Posterior cingulate gyrus (tissue), 11 donors: ENCODE results near the gene ELP1.
"Not testable (repeated sequence)": the region's sequence is repeated elsewhere in the genome, so short reads cannot be mapped to it uniquely, and the experiment has no call there.

Experiments used
- DNase-seq, 10 donors: peaks; one replicate each; pipeline versions ENCODE4 v3.0.0 to v3.0.0-alpha.2; 2020 to 2021; ENCODE audit warnings: mixed read lengths in 3 of 10
- intact Hi-C: fragments of 100-400 bp; cut with DNase I; formaldehyde crosslinking; loops from one replicate; pipeline ENCODE4 v1.15.1; 2023

Gene ELP1

DNA sequence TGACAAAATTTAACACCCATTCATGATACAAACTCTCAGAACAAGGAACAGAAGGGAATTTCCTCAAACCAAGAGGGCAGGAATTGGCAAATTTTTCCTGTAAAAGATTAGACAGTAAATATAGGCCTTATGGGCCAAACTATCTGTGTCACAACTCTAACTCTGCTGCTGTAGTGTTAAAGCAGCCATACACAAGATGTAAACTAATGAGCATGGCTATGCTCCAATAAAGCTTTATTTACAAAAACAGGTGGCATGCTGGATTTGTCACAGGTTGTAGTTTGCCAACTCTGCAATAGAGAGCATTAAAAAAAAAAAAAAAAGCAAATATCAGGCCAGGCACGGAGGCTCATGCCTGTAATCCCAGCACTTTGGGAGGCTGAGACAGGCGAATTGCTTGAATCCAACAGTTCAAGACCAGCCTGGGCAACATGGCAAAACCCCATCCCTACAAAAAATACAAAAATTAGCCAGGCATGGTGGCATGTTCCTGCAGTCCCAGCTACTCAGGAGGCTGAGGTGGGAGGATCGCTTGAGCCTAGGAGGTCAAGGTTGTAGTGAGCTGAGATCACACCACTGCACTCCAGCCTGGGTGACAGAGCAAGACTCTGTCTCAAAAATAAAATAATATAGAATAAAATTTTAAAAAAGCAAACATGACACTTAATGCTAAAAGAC is 47.2 kb downstream of the ELP1 start:
- DNase-seq, intact Hi-C loops: not testable (repeated sequence)

DNA sequence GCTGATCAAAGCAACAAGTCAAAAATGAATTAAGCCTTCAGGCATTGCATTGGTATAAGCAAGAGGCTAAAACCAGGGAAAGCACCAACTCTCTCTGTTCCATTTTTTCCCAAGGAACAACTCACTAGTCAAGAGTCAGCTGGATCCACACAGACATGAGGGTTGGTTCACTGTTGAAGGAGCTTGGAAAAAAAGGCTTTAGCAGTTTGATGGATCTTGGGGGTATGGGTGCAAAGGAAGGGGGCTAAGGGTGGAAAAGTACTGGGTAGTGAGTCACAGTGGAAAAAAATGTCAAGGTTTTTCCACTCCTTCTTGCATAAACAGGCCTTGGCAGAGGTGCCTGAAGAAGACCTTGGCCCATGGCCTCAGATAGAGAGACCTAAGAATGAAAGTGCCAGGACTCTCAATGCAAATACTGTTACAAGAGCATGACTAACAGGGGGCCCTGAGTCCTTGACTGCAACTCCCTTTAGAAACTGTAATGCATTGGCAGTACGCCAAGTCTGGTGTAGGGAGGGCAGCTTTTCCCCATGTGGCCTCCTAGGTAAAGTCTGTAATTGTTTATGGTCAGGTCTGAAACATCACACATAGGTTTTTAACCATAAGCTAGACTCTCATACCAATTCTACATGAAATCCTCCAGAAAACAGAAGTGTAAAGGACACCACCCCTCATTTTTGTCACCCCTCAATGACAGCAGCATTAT is 48.1 kb downstream of the ELP1 start:
- intact Hi-C loops = no loop called here
- DNase-seq = no peak

DNA sequence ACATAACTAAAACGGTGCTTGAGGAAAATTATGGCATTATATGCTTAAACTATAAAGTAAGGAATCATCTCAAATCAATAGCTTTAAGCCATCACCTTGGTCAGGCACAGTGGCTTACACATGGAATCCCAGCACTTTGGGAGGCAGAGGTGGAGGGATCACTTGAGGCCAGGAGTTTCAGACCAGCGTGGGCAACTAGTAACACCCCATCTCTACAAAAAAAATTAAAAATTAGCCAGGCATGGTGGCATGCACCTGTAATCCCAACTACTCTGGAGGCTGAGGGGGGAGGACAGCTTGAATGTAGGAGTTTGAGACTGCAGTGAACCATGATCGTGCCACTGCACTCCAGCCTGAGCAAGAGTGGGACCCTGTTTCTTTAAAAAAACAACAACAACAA is 49.2 kb downstream of the ELP1 start:
- intact Hi-C loops = no loop called here
- DNase-seq = no peak

DNA sequence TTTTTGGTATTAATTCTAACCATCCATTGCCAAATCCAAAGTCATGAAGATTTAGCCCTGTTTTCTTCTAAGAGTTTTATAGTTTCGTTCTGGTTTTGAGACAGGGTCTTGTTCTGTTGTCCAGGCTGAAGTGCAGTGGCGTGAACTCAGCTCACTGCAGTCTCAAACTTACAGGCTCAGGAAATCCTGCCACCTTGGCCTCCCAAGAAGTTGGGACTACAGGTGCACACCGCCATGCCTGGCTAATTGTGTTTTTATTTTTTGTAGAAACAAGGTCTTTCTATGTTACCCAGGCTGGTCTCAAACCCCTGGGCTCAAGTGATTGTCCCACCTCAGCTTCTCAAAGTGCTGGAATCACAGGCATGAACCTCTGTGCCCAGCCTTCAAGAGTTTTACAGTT is 50.8 kb downstream of the ELP1 start:
- intact Hi-C loops = no loop called here
- no peak for DNase-seq

DNA sequence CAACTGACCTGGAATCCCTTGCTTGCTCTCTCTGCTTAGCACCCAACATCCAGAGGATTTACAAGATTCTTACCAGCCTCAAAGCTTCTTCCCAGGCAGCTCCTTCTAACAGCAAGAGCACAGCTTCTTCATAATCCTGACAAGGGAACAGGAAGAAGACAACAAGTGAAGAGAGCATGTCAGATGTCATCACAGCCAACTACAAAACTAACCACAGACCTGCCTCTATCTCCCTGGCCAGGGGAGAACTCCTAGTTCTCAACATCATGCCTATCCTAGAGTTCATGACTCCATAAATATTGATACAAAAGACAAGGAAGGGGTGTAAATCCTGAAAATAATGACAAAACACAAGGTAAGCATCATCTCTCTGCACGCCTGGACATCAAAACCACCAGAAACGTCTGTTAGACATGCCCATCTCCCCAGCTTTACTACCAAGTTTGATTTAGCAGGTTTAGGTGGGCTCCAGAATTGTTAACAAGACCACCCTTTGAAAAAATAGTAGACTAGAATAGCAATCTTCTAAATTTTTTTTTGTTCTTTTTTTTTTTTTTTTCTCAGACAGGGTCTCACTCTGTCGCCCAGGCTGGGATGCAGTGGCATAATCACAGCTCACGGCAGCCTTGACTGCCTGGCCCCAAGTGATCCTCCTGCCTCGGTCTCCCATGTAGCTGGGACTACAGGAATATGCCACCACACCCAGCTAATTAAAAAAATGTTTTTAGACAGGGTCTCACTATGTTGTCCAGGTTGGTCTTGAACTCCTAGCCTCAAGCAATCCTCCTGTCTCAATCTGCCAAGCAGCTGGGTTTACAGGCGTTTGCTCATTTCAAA is 51.7 kb downstream of the ELP1 start:
- intact Hi-C loops = no loop called here
- no peak for DNase-seq

DNA sequence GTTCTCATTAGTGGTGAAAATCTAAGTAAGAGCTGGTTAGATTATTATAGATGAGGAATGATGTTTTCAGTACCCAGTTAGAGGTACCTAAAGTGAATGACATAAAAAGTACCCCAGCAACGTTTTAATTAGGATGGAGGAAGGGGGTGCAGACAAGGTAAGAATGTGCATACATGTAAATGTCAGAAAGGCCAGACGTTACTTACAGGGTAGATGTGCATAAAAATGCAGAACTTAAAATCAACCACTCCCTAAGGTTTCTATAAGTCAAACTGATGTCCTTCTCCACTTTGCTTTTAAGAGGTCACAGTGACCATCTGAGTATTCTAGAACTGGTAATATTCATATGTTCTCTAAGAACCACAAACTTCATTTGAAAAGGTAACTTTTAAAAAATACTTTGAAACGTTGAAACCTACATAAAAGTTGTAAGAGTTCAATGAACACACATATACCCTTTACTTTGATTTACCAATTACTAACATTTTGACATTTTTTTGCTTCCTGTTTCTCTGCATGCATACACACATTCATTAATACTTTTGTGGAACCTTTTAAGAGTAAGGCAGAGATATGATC is 53.1 kb downstream of the ELP1 start:
- intact Hi-C loops = no loop called here
- no peak for DNase-seq

DNA sequence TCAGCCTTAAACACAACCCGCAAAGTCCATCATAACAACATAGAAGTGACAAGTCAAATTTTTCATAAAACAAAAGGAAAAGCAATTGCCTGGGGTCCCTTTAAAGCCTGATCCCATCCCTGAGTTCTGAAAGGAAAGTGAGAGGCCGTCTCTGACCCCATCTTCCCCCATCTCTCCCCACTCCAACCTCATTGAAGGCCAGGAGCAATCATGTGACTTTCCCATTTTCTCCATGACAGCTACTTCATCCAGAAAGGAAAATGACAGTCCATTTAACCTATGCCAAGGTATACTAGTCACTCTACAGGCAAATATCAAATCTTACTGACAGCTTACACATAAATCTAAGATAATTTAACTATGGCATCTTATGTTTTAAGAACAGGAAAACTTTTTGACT is 56.4 kb downstream of the ELP1 start:
- intact Hi-C loops = no loop called here
- no peak for DNase-seq

DNA sequence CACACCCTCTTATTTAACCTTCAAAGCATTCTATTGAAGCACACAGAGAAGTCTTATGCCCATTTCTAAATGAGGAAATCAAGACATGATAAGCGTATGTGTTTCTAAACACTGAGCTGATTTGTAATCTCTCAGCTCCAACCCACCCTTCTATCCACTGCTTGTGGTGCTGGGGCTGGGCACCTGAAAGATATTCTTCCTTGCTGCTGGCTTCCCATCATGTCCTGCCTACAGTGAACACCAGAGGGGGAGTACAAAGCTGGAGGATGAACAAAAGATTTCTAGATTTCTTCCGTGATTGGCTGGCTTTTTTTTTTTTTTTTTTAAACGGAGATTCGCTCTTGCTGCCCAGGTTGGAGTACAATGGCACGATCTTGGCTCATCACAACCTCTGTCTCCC is 57.5 kb downstream of the ELP1 start:
- DNase-seq = no peak
- intact Hi-C loops = no loop called here

DNA sequence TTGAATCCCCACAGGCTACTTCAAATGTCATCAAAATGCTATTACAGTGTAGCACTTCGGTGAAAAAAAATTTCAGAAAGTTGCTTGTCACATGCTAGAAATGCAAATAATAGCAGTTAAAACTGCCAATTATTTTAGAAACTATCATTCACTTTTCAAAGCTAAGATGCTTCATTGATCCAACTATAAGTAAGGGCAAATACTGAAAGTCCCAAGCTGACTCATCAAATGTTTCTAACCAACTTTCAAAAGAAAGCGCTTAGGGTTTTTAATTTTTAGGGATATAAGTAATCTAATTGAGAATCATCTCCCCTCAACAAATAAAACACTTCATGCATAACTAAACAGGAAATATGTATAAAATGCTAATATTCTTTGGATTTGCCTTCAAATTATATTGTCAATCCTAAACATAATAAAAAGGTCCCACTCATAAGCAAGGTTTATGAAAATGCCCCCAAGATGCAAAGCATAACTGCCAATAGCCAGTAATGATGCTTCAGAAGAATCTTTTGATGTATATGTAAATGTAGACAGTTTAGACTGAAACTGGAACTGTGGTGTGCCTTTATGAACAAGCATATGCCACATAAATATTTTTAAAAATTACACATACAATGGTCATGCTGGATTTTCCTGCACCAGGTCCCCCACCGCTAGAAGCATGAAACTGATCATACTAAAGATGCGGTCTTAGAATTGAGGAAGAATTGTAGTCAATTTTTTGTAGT is 59.7 kb downstream of the ELP1 start:
- intact Hi-C loops = no loop called here
- no peak for DNase-seq

DNA sequence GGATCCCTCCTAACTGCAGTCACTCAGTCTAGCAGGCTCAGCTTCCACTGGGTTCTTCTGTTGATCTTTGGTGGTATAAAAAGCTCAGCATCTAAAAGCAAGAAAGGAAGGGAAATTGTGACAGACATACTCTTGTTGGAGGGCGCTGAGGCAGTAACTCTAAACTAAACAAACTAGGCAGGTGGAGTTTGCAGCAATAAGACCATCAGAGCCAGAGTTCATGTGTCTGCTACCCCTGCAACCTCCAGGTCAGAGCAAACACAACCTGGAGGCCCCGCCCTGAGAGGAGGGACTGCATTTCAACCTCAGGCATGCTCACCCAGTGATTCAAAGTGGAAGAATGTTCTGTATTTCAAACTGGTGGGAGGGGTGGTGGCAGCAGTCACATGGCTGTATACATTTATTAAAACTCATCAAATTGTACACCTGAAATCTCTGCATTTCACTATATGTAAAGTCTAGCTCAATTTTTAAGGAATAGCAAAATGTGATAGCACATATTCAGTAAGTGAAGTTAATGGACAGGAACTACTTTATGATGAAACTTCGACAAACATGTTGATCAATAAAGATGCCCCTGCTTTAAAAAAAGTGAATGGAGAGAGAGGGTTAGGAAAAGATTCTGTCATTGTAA is 64.7 kb downstream of the ELP1 start:
- intact Hi-C loops = no loop called here
- DNase-seq = no peak

DNA sequence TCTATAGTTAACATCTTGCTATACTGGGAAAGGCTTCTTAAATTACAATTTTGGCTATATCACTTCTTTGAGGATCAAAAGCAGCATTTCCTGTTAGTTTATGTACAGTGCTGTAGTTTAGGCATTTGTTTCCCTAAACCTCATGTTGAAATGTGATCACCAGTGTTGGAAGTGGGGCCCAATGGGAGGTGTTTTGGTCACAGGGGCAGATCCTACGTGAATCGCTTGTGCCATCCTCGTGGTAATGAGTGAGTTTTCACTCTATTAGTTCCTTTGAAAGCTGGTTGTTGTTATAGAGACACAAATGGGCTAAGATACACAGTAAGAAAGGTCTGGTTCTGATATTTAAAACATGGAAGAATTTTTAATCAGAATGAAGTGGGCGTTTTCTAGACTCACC is 66.1 kb downstream of the ELP1 start:
- intact Hi-C loops = no loop called here
- DNase-seq = no peak

DNA sequence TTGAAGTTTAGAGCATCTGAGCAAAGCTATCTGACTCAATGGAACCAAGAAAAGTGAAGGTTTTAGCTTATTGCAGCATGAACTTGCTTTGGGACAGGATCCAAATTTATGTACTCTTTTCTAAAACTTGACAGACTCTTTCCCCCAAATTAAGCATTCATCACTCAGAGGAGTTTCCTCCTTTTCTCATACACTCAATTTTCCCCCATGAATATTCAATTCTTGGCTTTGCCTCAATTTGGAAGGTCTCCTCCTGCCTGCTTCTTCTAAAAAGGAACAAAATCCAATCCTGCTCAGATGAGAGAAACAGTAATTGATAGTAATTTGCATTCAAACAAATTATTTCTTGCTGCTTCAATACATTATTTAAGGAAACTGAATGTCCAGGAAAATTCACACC is 66.8 kb downstream of the ELP1 start:
- intact Hi-C loops = no loop called here
- no peak for DNase-seq

DNA sequence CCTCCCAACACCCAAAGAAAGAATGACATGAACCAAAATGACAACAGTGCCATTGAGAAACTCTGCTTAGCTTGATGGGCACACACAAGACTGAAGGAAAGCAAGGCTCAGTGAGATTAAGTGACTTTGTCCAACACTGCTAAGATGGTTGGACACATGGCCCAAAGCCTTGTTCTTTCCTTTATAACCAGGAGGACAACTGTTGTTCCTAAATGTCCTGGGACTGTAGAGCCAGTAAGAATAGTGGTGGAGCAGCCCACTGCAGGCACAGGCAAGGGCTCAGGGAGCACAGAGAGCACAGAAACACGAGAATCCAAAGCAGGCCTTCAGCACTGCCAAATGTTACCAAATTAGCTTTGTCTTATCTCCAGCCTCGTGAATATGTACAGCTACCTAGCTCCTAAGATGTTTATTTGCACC is 67.9 kb downstream of the ELP1 start:
- intact Hi-C loops = no loop called here

DNA sequence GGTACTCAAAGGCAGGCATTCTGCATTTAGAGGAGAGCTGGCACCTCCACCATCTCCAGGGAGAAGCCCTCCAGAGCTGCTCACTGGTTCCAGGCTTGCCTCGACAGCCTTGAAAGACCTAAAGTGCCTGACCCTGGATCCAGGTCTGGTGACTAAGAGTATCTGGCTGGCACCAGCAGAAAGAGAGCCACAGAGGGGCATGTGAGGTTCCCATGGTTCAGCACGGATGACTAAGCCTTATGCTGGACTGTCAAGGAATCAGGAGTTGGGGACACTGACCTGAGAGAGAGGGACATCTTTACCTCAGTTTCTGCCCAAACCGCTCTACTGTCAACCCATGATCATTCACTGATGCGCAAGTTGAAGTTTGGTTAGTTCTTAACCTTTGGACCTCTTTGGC is 68.9 kb downstream of the ELP1 start:
- no peak for DNase-seq
- intact Hi-C loops = no loop called here

More for the DNA sequence above, 67.9 kb downstream of the ELP1 start:
- DNase-seq = no peak

DNA sequence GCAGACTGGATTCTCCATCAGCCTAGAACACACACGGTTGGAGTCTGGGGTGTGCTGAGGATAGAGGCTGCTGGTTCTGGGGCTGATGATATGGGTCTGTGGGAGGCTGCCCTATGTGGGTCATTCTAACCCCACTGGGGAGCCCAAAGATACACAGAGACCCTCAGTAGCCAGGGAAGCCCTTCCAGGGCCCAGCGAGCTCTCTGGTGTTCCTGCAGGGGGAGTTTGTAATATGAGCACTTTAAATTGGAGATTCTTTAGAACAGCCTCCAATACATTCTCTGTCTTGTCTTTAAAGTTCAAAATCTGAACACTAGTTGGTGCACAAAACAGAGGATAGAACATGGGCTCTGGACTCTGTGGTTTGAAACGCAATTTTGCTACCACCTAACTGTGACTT is 69.5 kb downstream of the ELP1 start:
- intact Hi-C loops = no loop called here
- DNase-seq = no peak

DNA sequence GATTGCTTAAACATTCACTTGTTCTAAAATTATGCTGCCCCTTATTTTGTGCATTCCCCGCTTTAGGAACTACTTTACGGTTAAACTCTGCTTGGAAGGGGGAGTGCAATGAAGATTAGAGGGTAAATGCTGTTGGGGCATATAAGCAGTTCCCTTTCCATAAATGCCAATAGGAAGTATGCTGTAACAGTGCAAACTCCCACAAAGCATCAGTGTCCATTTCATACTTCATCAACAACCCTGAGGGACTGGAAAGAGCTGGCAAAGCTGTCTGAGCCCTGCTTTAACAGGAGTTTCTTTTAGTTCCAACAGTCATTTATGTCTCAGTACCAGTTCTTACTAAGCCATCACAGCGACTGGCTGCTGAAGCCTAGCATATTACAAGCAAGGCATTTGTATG is 70.0 kb downstream of the ELP1 start:
- intact Hi-C loops = no loop called here

DNA sequence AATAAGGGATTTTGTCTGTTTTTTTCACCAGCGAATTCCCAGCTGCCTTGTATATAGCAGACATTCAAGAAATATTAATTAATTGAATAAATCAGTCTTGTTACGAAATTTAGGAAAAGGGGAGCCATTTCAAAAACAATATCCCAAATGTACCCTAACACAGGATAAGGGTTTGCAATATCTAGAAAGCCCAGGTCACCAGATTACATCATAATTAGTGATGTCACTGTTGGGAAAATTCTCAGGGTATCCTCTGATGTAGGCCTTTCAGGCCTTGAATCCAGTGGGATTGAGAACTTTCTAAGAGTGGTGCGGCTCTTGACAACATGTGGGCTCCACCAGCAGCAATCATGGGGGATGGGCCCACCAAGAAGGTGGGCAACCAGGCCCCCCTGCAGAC is 71.9 kb downstream of the ELP1 start, which contains the start of gene ACTL7A:
Gene ACTL7A (plus strand): TSS at position 270 of the 400 bp plus-strand sequence. CDS start 57 bp downstream, at position 327.
- DNase-seq = no peak
- intact Hi-C loops = no loop called here

More for the DNA sequence above, 70.0 kb downstream of the ELP1 start:
- DNase-seq = no peak

DNA sequence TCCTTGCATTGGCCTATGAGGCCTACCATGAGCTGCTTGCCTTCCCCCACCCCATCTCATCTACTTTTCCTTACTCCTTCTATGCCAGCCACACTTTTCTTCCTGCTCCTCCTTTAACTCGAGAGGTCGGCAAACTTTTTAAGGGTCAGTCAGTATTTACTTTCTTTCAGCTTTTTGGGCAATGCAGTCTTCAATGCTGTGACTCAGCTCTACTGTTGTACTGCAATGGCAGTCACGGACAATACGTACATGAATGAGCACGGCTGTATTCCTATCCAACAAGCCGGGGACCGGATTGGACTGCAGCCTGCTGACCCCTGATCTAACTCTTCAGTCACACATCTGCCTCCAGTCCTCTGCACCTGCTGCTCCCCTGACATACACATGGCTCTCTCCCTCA is 72.5 kb downstream of the ELP1 start:
- intact Hi-C loops = no loop called here
- DNase-seq = no peak

DNA sequence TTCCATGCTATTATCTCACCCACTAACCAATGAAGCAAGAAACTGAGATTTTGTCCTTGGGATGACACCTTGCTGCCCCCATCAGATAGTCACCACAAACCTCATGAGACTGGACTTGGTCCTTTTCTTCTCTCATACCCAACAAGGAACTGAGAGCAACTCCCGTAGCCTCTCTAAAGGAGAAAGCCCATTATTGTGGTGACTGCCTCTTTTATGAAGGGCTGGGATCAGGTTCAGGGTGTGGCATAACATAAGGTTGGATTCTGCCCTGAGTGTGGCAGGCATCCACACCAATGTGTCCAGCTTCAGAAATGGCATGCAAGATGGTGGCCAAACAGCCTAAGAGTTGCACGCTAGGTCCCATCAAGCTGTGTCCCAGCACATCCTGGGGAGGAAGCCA is 73.2 kb downstream of the ELP1 start:
- DNase-seq = no peak
- intact Hi-C loops = no loop called here

DNA sequence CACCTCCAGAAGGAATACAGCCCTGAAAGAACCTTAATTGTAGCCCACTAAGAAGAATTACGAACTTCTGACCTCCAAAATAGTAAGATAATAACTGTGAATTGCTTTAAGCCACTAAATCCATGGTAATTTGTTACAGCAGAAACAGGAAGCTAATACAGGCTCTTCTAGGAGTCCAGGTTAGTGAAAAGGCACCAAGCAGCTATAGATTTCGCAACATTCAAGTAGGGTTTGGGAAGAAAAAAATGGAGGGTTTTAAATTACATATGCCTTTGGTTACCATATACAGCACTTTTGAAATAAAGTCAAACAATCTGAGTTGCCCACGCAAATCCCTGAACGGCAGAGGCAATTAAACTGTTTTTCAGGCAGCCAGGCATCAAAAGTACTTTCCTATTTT is 73.6 kb downstream of the ELP1 start:
- DNase-seq = no peak
- intact Hi-C loops = no loop called here
